ENCODE data around the gene NEK7. TPM values are rescaled to one million over a fixed set of nuclear protein-coding genes. Genes with fewer than 3 reads are reported as not detected.

The NEK7 gene
- total RNA-seq, 1 experiment from 2014 or later = 25.2 TPM

DNA sequence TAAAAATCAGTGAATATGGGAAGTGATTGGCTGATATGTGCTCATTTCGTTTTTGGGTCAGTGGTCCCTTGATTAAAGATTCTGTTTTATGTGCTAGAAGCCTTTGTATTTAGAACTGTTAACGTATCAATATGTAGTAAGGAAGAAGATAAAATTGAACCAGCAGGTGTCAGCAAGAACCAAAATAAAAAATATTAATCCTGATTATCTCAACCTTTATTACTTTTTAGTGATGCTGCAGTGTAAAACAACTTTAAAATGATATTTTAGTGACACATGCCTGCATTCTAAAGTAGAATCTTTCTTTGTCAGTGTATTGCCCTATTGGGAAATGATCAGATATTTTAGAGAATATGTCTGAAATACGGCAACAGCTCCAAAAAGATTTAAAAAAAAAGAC lies 49.5 kb downstream of the NEK7 start:
- H2AFZ ChIP-seq (ENCODE audit: low read length) = no peak overlapping the region

DNA sequence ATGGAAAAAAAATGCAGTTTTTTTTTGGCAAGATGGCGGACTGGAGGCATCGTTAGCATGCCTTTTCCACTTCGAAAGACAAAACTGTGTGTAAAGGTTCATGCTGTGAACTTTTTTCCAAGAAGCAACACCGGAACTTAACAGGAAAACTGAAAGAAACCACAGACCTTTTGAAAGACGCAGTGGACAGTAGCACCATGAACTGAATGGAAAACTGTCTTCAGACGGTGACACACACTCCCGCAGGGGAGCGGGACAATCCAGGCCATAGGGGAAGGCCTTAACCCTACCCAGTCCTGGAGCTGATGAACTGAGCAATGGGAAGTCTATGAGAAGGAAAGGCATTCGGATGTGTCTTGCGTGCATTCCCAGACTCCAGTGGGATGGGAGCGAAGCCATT lies 54.9 kb downstream of the NEK7 start:
- TF ChIP-seq, protein P1, sequence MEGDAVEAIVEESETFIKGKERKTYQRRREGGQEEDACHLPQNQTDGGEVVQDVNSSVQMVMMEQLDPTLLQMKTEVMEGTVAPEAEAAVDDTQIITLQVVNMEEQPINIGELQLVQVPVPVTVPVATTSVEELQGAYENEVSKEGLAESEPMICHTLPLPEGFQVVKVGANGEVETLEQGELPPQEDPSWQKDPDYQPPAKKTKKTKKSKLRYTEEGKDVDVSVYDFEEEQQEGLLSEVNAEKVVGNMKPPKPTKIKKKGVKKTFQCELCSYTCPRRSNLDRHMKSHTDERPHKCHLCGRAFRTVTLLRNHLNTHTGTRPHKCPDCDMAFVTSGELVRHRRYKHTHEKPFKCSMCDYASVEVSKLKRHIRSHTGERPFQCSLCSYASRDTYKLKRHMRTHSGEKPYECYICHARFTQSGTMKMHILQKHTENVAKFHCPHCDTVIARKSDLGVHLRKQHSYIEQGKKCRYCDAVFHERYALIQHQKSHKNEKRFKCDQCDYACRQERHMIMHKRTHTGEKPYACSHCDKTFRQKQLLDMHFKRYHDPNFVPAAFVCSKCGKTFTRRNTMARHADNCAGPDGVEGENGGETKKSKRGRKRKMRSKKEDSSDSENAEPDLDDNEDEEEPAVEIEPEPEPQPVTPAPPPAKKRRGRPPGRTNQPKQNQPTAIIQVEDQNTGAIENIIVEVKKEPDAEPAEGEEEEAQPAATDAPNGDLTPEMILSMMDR (conservative IDR thresholded peaks at IDR 0.05; ENCODE audit: low read depth, low read length) = no peak
- TF ChIP-seq EZH2phosphoT487 (IDR thresholded peaks at IDR 0.05; ENCODE audit: borderline replicate concordance, low read length) (no peak), EZH2 (IDR thresholded peaks at IDR 0.05; ENCODE audit: low read length, unreplicated experiment) (no peak)
- H3K79me2 ChIP-seq (ENCODE audit: low read length) = peaks cover 27% of the 10 kb centered on the region
- H3K36me3 ChIP-seq (ENCODE audit: low read depth, low read length) = peaks cover 2% of the 10 kb centered on the region; the same call in 1 of the 2 replicates

More for the DNA sequence above, 49.5 kb downstream of the NEK7 start:
- H3K9me3 ChIP-seq (ENCODE audit: low read length) = no peaks in the 10 kb centered on the region
- H4K20me1 ChIP-seq (ENCODE audit: low read length) = no peaks in the 10 kb centered on the region
- ChIA-PET CTCF (no interaction called here), POLR2A (ENCODE audit: unreplicated experiment) (no interaction called here)
- no peak overlapping the region for H3K4me3 ChIP-seq (ENCODE audit: low read length)
- no peaks in the 10 kb centered on the region for H3K36me3 ChIP-seq (ENCODE audit: low read depth, low read length)
- intact Hi-C loops (cut with micrococcal nuclease) = loop anchor here (1.0 kb wide), 1 partner anchor 259 kb away; no protein-coding TSS in a partner anchor
- no peaks in the 10 kb centered on the region for H3K27me3 ChIP-seq (ENCODE audit: low read length)
- BruUV-seq (replicated peaks) = no TSS peak
- H3K4me2 ChIP-seq (ENCODE audit: low read length) = no peak overlapping the region
- no peaks in the 10 kb centered on the region for H3F3A ChIP-seq (ENCODE audit: low read length, unreplicated experiment)
- no peak for TF ChIP-seq EZH2 (IDR thresholded peaks at IDR 0.05; ENCODE audit: low read length, unreplicated experiment)
- TF ChIP-seq, protein P1 (conservative IDR thresholded peaks at IDR 0.05; ENCODE audit: low read depth, low read length) = no peak; the same call in 1 of the 2 replicates
- TF ChIP-seq EZH2phosphoT487 (IDR thresholded peaks at IDR 0.05; ENCODE audit: borderline replicate concordance, low read length) = no peak
- H3K9ac ChIP-seq (ENCODE audit: low read length) = no peak overlapping the region
- H3K4me1 ChIP-seq (ENCODE audit: insufficient read depth, low read length) = no peaks in the 10 kb centered on the region
- ATAC-seq (no peak), DNase-seq (no peak)
- H3K79me2 ChIP-seq (ENCODE audit: low read length) = peaks cover 77% of the 10 kb centered on the region
- H3K9me2 ChIP-seq (replicated peaks; ENCODE audit: low read length) = no peaks in the 10 kb centered on the region
- no peak overlapping the region for H3K27ac ChIP-seq (ENCODE audit: low read length)

DNA sequence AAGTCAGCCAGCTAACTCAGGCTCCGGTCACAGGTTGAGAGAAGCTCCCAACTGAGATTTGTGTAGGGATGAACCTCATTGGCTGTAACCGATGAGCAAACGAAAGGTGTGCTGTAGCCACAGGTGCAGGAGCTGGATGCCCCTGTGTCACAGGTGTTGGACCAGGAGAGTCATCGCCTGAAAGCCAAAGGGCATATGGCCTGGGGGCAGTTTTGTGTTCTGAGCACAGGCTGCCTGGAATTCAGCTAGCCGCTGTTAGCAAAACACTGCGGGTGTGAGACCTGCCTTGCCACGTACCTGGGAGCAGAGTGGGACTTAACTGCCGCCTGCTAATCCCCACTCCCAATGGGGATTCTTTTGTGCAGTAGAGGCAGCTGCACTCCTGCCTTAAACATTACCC lies 55.3 kb downstream of the NEK7 start:
- Histone ChIP-seq H3K9me3 (ENCODE audit: low read length) (no peaks in the 10 kb centered on the region), H3K4me2 (ENCODE audit: low read length) (no peak overlapping the region), H3K79me2 (ENCODE audit: low read length) (peaks cover 23% of the 10 kb centered on the region), H3K9me2 (replicated peaks; ENCODE audit: low read length) (no peaks in the 10 kb centered on the region), H4K20me1 (ENCODE audit: low read length) (no peaks in the 10 kb centered on the region), H3K4me3 (ENCODE audit: low read length) (no peak overlapping the region), H3K4me1 (ENCODE audit: insufficient read depth, low read length) (no peaks in the 10 kb centered on the region), H2AFZ (ENCODE audit: low read length) (no peak overlapping the region), H3K36me3 (ENCODE audit: low read depth, low read length) (peaks cover 2% of the 10 kb centered on the region; the same call in 1 of the 2 replicates), H3K9ac (ENCODE audit: low read length) (no peak overlapping the region), H3F3A (ENCODE audit: low read length, unreplicated experiment) (no peaks in the 10 kb centered on the region), H3K27ac (ENCODE audit: low read length) (no peak overlapping the region), H3K27me3 (ENCODE audit: low read length) (no peaks in the 10 kb centered on the region)
- CTCF ChIA-PET = no interaction called here
- intact Hi-C loops (cut with micrococcal nuclease) = no loop called here
- POLR2A ChIA-PET (ENCODE audit: unreplicated experiment) = no interaction called here
- DNase-seq = no peak
- no TSS peak for BruUV-seq (replicated peaks)
- TF ChIP-seq, protein P1 (conservative IDR thresholded peaks at IDR 0.05; ENCODE audit: low read depth, low read length) = no peak
- no peak for TF ChIP-seq EZH2phosphoT487 (IDR thresholded peaks at IDR 0.05; ENCODE audit: borderline replicate concordance, low read length)
- no peak for TF ChIP-seq EZH2 (IDR thresholded peaks at IDR 0.05; ENCODE audit: low read length, unreplicated experiment)
- no peak for ATAC-seq

More for the DNA sequence above, 54.9 kb downstream of the NEK7 start:
- intact Hi-C loops (cut with micrococcal nuclease) = no loop called here
- ChIA-PET CTCF (no interaction called here), POLR2A (ENCODE audit: unreplicated experiment) (no interaction called here)
- Histone ChIP-seq H3K4me3 (ENCODE audit: low read length) (no peak overlapping the region), H3K4me1 (ENCODE audit: insufficient read depth, low read length) (no peaks in the 10 kb centered on the region), H3K27ac (ENCODE audit: low read length) (no peak overlapping the region), H3K9me2 (replicated peaks; ENCODE audit: low read length) (no peaks in the 10 kb centered on the region), H2AFZ (ENCODE audit: low read length) (no peak overlapping the region), H3K27me3 (ENCODE audit: low read length) (no peaks in the 10 kb centered on the region), H3K9me3 (ENCODE audit: low read length) (no peaks in the 10 kb centered on the region), H3K4me2 (ENCODE audit: low read length) (no peak overlapping the region), H4K20me1 (ENCODE audit: low read length) (no peaks in the 10 kb centered on the region), H3K9ac (ENCODE audit: low read length) (no peak overlapping the region), H3F3A (ENCODE audit: low read length, unreplicated experiment) (no peaks in the 10 kb centered on the region)
- no TSS peak for BruUV-seq (replicated peaks)
- ATAC-seq (no peak), DNase-seq (no peak)

Measured in PC-3 (cell line).